HUDEP-2 (cell line): ENCODE results near the gene GNPTAB.
"Not testable (repeated sequence)": the region's sequence is repeated elsewhere in the genome, so short reads cannot be mapped to it uniquely, and the experiment has no call there.

Experiments used
- DNase-seq, 76 experiments: peaks; one replicate each; lab custom pipeline; 2025; ENCODE audit not compliant: unreplicated experiment in 76 of 76; lab: John Stamatoyannopoulos, UW

GNPTAB gene

DNA sequence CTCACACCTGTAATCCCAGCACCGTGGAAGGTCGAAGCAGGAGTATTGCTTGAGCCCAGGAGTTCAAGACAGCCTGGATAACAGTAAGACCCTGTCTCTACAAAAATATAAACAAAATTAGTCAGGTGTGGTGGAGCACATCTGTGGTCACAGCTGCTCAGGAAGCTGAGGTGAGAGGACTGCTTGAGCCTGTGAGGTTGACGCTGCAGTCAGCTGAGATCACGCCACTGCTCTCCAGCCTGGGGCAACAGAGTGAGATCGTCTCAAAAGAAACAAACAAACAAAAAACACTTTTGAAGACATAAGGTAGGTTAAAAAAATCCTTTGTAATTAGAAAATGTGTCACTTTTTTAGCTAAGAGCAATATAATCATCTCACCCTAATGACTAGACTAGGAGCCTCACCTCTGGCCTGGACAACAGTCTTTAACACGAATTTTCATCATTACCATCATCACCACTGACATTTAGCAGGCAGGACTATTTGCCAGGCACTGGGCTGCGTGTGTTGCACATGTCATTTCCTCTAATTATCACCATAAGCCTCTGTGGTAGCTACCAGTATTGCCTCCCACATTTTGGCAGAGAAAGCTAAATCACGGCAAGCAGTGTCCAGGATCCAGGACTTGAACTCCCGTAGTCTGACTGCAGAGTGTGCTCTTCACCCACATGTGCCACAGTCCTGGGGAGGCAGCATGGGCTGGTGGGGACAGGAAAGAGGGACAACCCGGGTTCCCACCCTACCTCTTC is 86.9 kb downstream of the GNPTAB start:
- no peak for DNase-seq

- DNase-seq: no peak
Observed at GRCh38 chr12:101743242-101743641, 87.5 kb downstream of the GNPTAB start.

DNA sequence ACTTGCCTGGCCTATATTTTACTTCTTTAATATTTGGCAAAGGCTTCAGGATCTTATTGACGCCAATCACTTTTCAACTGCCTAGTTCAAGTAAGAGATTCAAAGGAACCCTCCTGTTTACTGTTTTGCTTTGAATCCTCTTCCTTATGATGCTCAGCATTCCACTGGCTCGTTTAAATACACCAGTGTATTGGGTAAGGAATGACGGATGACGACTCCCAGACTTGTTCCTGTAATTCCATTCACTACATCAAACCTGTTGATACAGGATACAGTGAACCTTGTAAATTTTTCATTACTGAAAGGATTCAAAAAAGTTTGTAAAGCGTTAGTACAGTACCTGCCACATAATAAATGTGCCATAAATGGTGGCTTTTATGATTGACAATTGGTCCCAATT is 89.8 kb downstream of the GNPTAB start:
- no peak for DNase-seq

- DNase-seq: no peak
Observed at GRCh38 chr12:101740566-101740965, 90.2 kb downstream of the GNPTAB start.

DNA sequence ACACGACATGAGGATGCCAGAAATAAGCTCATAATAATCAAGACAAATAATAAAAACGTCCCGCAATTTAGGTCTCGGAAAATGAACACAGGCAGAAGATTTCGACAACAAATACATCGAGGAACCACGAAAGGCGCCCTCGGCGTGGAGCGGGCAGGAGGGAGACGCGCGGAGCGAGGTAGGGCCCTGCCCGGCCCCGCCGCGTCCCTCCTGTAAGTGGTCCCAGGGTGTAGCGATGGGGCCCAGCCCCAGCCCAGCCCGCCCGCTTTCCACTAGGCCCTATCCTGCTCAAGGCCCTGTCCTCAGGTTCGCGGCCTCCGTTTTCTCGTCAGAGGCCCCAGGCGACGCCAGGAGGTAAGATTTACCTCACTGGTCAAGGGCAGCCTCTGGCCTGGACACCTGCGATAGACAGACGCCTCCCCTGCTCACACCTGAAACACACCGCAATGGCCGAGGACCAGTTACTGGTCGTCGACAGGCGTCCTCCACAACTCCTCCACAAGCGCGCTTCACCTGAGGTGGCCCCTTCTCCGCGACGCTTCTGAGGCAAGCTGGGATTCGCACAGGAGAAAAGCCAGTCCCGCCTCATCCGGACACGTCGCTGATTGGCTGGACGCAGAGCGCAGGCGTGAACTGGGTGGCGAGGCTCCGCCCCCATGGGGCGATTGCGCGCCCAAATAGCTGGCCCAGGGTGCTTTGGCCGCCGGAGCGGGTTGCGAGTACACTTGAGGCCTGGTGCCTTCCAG is 91.7 kb downstream of the GNPTAB start, which contains the start of gene SYCP3:
Gene SYCP3 (minus strand): TSS at position 543 of the 746 bp plus-strand sequence. CDS start 1,527 bp downstream, outside the sequence.
- no peak for DNase-seq

GRCh38 chr12:101737476-101737875 is 93.3 kb downstream of the GNPTAB start:
- no peak for DNase-seq

DNA sequence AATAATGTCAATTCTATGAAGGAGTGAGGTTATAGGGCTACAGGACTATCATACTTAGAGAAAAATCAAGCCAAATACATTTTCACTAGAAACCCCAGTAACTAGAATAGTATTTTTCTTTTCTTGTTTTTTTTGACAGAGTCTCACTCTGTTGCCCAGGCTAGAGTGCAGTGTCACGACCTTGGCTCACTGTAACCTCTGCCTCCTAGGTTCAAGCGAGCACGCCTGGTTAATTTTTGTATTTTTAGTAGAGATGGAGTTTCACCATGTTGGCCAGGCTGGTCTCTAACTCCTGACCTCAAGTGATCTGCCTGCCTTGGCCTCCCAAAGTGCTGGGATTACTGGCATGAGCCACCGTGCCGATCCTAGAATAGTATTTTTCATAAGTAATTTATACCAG is 96.3 kb downstream of the GNPTAB start:
- DNase-seq: not testable (repeated sequence)

DNA sequence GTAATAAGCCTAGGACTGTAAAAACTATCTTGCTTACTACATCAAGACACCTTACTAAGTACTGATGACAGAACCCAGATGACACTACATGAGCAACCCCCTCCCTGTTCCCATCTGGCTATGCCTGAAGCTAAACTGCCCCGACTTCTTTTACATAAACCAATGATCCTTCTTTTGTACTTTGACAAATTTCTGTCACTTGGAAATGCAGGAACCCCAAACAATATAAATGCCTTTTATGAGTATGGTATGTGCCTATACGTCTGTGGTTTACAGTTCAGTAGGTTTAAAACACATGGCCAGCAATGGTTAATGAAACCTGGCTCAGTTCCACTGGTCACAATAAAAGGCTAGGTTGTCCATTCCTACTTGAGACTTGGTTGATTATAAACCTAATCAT is 97.6 kb downstream of the GNPTAB start:
- DNase-seq: no peak

DNA sequence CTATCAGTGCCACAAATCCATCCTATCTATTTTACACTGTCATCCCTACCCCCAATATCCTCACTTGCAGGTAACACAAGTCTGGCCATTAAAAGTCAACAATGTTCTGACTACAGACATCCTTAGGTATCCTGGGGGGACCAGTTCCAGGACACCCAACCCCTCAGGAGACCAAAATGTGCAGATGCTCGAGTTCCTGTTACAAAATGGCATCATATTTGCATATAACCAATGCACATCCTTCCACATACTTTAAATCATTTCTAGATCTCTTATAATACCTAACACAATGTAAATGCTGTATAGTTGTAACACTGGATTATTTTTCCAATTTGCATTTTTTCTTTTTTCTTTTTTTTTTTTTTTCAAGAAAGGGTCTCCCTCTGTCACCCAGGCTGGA is 98.4 kb downstream of the GNPTAB start:
- no peak for DNase-seq

GRCh38 chr12:101729842-101730241 is 100.9 kb downstream of the GNPTAB start:
- DNase-seq: no peak

DNA sequence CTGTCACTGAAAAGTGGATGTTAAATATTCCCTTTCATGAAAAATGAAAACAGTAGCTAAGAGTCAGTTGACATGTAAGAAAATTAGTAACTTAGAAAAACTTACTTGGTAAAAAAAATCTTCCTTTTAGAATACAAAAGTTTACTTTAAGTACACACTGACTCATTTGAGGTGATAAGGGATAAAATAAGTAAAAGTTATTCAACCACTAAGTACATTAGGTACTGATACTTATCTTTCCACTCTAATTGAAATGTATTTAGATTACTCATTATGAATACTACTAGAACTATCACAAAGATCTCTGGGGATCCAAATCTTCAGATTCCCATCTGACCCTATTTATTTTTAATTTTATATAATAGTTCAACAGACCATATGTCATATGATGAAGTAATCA is 103.7 kb downstream of the GNPTAB start:
- no peak for DNase-seq

DNA sequence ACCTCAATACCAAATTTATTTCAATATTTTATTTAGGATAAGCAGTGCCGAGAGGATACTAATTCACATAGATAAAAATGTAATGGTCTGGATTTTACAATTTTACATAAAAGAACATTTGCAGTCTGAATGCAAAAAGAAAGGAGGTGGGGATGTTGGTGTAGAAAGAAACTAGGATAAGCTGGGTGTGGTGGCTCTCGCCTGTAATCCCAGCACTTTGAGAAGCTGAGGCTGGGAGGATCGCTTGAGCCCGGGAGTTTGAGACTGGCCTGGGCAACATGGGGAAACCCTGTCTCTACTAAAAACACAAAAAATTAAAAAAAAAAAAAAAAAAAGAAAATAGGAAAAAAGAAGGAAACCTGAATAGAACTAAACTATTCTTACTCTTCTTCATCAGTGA is 108.4 kb downstream of the GNPTAB start:
- no peak for DNase-seq

- DNase-seq: no peak
Observed at GRCh38 chr12:101720118-101720517, 110.6 kb downstream of the GNPTAB start.

- DNase-seq: no peak
Observed at GRCh38 chr12:101719566-101719965, 111.2 kb downstream of the GNPTAB start.

- DNase-seq: no peak
Observed at GRCh38 chr12:101714877-101715444, 115.8 kb downstream of the GNPTAB start.

GRCh38 chr12:101713930-101714329 is 116.8 kb downstream of the GNPTAB start:
- DNase-seq: no peak

DNA sequence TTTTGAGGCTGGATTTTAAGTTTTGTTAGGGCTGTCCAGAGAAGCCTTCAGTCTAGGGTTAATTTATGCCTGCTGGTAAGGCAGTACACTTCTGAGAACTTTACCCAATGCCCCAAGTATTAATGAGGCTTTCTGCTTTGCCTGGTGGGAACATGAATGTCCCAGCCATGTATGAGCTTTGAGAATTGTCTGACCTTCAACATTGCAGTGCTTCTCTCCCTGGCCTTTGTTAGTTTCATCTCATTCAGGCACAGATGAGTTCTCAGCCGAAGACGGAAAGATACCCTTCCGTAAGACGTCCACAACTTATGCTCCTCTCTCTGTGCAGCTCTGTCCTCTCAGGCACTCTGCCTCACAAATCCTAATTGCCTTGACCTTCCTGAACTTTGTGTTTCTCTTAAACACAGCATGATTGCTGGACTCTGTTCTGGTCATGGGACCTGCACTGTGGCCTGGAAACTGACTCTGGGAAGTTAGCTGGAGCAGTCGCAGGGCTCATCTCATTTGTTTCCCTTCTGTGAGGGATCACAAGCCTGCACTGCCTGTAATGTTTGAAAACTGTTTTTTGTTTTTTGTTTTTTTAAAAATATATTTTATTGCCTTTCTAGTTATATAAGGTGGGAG is 117.6 kb downstream of the GNPTAB start:
- no peak for DNase-seq

- no peak for DNase-seq
Observed at GRCh38 chr12:101710288-101710687, 120.5 kb downstream of the GNPTAB start.

GRCh38 chr12:101707131-101707782 is 123.5 kb downstream of the GNPTAB start:
- DNase-seq: peak in 20 of 76 experiments; percentile 20 to 63 (median 34)

DNA sequence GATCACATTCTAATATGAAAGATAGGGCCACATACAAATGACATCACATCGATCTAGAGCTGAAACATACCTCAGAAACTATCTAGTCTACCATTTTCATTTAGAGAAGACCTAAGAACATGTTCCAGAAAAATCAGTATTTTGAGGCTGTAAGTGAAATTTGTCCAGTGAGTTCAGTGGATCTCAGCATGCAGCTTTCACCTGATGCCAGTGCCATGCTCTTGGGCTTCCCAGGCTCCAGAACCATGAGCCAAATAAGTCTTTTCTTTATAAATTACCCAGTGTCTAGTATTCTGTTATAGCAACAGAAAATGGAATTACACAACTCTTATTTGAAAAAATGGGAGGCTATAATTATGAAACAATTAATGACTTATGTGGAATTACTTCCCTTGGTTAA is 124.4 kb downstream of the GNPTAB start:
- no peak for DNase-seq

GRCh38 chr12:101703487-101703886 is 127.3 kb downstream of the GNPTAB start:
- DNase-seq: no peak
